Liver (tissue), 3 donors: ENCODE data around the gene PAPOLG.

Experiments
- CTCF ChIP-seq: fragments of 150-350 bp; IDR thresholded peaks from 2 replicates; pipeline ENCODE4 v1.5.1; 2017; ENCODE audit warnings: improper control_type of control experiment, low read depth, low read length; ENCODE audit not compliant: missing input control
- FOXA1 ChIP-seq: IDR thresholded peaks from 2 replicates; pipeline ENCODE4 v1.6.1; 2016; ENCODE audit warnings: antibody characterized with exemption
- GABPA ChIP-seq, 2 donors: IDR thresholded peaks in 1 of 2; conservative IDR thresholded peaks in 1 of 2; 2 replicates each; pipeline ENCODE4 v1.6.1; 2016; ENCODE audit warnings: antibody characterized with exemption in 2 of 2, mild to moderate bottlenecking in 1 of 2, moderate library complexity in 1 of 2
- donor health status: healthy.
- donor health status: healthy.

GRCh38 chr2:60741576-60741975, 14.5 kb upstream of the PAPOLG start:
- TF ChIP-seq CTCF (no peak), FOXA1 (no peak), GABPA (IDR thresholded peaks at IDR 0.05 in 1 of 2, conservative IDR thresholded peaks at IDR 0.05 in 1 of 2) (no peak)
